Measurements from ENCODE around the gene PROB1. TPM values are rescaled to one million over a fixed set of nuclear protein-coding genes. Genes with fewer than 3 reads are reported as not detected.

Gene PROB1
- total and polyA plus RNA-seq, 2 of the 13 experiments (the other 11 are each of a cell fraction or from before 2014, with no cell fraction given): 0.69 to 1.1 TPM

DNA sequence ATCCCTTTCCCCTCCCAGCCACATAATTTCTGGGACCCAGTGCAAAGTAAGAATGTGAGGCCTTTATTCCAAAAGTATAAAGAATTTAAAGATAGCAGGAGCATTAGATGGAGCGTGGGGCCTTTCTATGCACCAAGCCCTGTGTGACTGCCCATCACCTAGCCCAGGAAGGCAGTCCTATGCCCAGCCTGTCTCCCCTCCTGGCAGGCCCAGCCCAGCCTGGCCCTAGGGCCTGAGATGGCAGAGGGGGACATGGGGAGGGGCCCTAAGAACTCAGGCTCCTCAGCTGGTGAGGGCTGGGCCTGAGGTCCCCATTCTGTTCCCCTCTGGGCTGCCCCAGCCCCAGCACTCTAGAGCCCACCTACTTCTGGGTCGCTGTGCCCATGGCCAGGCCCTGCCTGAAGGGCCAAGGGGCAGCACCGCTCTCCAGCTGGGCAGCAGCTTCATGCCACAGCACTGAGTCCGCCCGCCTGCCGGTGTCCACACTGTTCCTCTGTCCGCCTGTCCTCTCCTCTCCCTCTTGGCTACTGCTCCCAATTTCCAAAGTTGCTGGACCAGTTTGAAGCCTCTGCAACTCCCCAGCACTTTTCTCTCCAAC, 10.8 kb downstream of the PROB1 start (continued):
- TF ChIP-seq, protein P1, sequence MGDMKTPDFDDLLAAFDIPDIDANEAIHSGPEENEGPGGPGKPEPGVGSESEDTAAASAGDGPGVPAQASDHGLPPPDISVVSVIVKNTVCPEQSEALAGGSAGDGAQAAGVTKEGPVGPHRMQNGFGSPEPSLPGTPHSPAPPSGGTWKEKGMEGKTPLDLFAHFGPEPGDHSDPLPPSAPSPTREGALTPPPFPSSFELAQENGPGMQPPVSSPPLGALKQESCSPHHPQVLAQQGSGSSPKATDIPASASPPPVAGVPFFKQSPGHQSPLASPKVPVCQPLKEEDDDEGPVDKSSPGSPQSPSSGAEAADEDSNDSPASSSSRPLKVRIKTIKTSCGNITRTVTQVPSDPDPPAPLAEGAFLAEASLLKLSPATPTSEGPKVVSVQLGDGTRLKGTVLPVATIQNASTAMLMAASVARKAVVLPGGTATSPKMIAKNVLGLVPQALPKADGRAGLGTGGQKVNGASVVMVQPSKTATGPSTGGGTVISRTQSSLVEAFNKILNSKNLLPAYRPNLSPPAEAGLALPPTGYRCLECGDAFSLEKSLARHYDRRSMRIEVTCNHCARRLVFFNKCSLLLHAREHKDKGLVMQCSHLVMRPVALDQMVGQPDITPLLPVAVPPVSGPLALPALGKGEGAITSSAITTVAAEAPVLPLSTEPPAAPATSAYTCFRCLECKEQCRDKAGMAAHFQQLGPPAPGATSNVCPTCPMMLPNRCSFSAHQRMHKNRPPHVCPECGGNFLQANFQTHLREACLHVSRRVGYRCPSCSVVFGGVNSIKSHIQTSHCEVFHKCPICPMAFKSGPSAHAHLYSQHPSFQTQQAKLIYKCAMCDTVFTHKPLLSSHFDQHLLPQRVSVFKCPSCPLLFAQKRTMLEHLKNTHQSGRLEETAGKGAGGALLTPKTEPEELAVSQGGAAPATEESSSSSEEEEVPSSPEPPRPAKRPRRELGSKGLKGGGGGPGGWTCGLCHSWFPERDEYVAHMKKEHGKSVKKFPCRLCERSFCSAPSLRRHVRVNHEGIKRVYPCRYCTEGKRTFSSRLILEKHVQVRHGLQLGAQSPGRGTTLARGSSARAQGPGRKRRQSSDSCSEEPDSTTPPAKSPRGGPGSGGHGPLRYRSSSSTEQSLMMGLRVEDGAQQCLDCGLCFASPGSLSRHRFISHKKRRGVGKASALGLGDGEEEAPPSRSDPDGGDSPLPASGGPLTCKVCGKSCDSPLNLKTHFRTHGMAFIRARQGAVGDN (CRISPR knock-in tag; IDR thresholded peaks at IDR 0.05): peak; percentile 71
- TF ChIP-seq SMAD1 (CRISPR knock-in tag; IDR thresholded peaks at IDR 0.05; ENCODE audit: borderline replicate concordance, low read depth): no peak
- 0 out of 2 replicates have a peak, but pooled peaks have one; percentile 21 for TF ChIP-seq ZNF138 (CRISPR knock-in tag; IDR thresholded peaks at IDR 0.05; ENCODE audit: low read depth)
- no peak for TF ChIP-seq NAIF1 (CRISPR knock-in tag; IDR thresholded peaks at IDR 0.05; ENCODE audit: borderline replicate concordance)
- no peak for TF ChIP-seq MXD4 (CRISPR knock-in tag; IDR thresholded peaks at IDR 0.05)
- TF ChIP-seq CCAR2 (optimal IDR thresholded peaks at IDR 0.05; ENCODE audit: low read depth, low read length): no peak
- peak; percentile 97 for TF ChIP-seq HNRNPL (IDR thresholded peaks at IDR 0.05; ENCODE audit: low read depth, low read length)
